Gastroesophageal sphincter (tissue), 4 donors: ENCODE measurements around the gene ATRX. TPM values are rescaled to one million over a fixed set of nuclear protein-coding genes. Genes with fewer than 3 reads are reported as not detected.
A peak's percentile ranks its signal among the peaks of the same experiment; 100 is the strongest.

Source experiments
- ATAC-seq: fragments of 150-250 bp; one replicate; pipeline ENCODE4 v1.9.1; 2016; ENCODE audit warnings: mild to moderate bottlenecking, moderate library complexity
- H3K27ac ChIP-seq, 4 donors: fragments of 200-600 bp; sonication (generic) in 3 of 4; 1 replicate in 3 of 4; 2 replicates in 1 of 4; pipeline ENCODE4 v1.5.1; 2016 to 2019
- H3K27me3 ChIP-seq: fragments of 200-600 bp; sonication (generic); one replicate; pipeline ENCODE4 v1.5.1; 2019
- H3K36me3 ChIP-seq, 2 donors: fragments of 200-600 bp; sonication (generic); one replicate each; pipeline ENCODE4 v1.5.1; 2019; ENCODE audit warnings: control low read depth in 1 of 2
- H3K4me1 ChIP-seq, 3 donors: fragments of 200-600 bp; sonication (generic); 1 replicate in 2 of 3; 2 replicates in 1 of 3; pipeline ENCODE4 v1.5.1; 2016 to 2019; ENCODE audit warnings: control low read depth in 2 of 3
- H3K4me3 ChIP-seq, 2 donors: fragments of 200-600 bp; sonication (generic); one replicate each; pipeline ENCODE4 v1.5.1; 2019; ENCODE audit warnings: mild to moderate bottlenecking in 1 of 2, moderate library complexity in 1 of 2
- H3K9me3 ChIP-seq, 3 donors: fragments of 200-600 bp; sonication (generic); one replicate each; pipeline ENCODE4 v1.5.1; 2017 to 2019; ENCODE audit warnings: control low read depth in 2 of 3
- EP300 ChIP-seq: sonication (generic); formaldehyde crosslinking; IDR thresholded peaks from one replicate; pipeline ENCODE4 v1.6.1; 2017; ENCODE audit warnings: antibody characterized with exemption, mild to moderate bottlenecking
- POLR2A ChIP-seq, 2 donors: fragments of 450-650 bp; IDR thresholded peaks; one replicate each; pipeline ENCODE4 v1.6.1; 2017; ENCODE audit warnings: antibody characterized with exemption in 2 of 2, mild to moderate bottlenecking in 2 of 2, moderate library complexity in 1 of 2
- POLR2AphosphoS5 ChIP-seq: sonication (generic); formaldehyde crosslinking; IDR thresholded peaks from one replicate; pipeline ENCODE4 v1.6.1; 2017; ENCODE audit warnings: antibody characterized with exemption
- whole genome bisulfite sequencing, 2 donors: methylation state at CpG; one replicate each; pipeline ENCODE4 v1.1.5; 2018; ENCODE audit warnings: low coverage in 1 of 2; 5-methylcytosine and 5-hydroxymethylcytosine counted together
- total RNA-seq, 4 donors: library from RNA; depleted of rRNA; stranded (reverse); fragments of >200 nt; gene quantifications; one replicate each; pipeline ENCODE4 v1.1.0, GENCODE V29; 2016
- TF ChIP-seq, protein P1 (sequence below), 4 experiments: fragments of 200-600 bp in 2 of 4; fragments of 450-650 bp in 2 of 4; sonication (generic) in 1 of 4; IDR thresholded peaks; one replicate each; pipeline ENCODE4 v1.5.1; 2017 to 2019; ENCODE audit warnings: antibody characterized with exemption in 4 of 4, mild to moderate bottlenecking in 2 of 4, moderate library complexity in 2 of 4

ATRX gene
- total RNA-seq, 4 donors from 2014 or later = 93.4 to 140 (median 117) TPM

DNA sequence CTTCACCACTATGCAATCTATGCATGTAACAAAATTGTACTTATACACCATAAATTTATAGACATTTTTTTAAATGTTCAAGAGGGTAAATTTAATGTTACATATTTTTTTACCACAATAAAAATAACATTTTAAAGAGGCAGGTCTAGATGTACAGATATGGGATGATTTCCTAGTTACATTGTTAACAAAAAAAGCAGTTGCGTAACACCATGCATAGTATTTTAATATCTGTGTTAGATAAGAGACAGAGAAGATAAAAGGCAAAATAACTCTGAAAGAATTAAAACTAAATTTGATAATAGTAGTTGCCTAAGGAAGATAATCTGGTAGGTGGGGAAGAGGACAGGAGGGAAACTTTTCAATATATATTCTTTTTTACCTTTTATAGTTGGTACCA, 9.1 kb upstream of the ATRX start:
- WGBS, 2 donors = 94 to 100% methylated on average over 1 of the region's 1 CpG
- TF ChIP-seq POLR2A (IDR thresholded peaks at IDR 0.05) = no peak
- TF ChIP-seq, protein P1, sequence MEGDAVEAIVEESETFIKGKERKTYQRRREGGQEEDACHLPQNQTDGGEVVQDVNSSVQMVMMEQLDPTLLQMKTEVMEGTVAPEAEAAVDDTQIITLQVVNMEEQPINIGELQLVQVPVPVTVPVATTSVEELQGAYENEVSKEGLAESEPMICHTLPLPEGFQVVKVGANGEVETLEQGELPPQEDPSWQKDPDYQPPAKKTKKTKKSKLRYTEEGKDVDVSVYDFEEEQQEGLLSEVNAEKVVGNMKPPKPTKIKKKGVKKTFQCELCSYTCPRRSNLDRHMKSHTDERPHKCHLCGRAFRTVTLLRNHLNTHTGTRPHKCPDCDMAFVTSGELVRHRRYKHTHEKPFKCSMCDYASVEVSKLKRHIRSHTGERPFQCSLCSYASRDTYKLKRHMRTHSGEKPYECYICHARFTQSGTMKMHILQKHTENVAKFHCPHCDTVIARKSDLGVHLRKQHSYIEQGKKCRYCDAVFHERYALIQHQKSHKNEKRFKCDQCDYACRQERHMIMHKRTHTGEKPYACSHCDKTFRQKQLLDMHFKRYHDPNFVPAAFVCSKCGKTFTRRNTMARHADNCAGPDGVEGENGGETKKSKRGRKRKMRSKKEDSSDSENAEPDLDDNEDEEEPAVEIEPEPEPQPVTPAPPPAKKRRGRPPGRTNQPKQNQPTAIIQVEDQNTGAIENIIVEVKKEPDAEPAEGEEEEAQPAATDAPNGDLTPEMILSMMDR (IDR thresholded peaks at IDR 0.05) = no peak
- no peak for TF ChIP-seq POLR2AphosphoS5
- no peak for TF ChIP-seq EP300
- H3K4me3 ChIP-seq = no peak overlapping the region
- no peaks in the 10 kb centered on the region for H3K9me3 ChIP-seq
- no peak overlapping the region for H3K27ac ChIP-seq
- H3K4me1 ChIP-seq = no peaks in the 10 kb centered on the region
- no peaks in the 10 kb centered on the region for H3K36me3 ChIP-seq
- ATAC-seq = no peak
- H3K27me3 ChIP-seq = no peaks in the 10 kb centered on the region

DNA sequence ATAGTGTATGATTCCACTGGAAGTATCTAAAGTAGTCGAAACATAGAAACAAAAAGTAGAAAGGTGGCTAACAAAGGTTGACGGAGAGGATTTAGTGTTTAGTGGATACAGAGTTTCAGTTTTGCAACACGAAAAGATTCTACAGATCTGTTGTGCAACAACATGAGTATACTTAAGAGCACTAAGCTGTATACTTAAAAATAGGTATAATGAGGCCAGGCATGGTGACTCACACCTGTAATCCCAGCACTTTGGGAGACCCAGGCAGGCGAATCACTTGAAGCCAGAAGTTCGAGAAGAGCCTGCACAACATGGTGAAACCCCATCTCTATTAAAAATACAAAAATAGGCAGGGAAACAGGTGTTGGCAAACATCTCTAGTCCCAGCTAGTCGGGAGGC, 7.9 kb upstream of the ATRX start:
- Histone ChIP-seq H3K4me3 (no peak overlapping the region), H3K27me3 (no peaks in the 10 kb centered on the region), H3K36me3 (no peaks in the 10 kb centered on the region), H3K4me1 (no peaks in the 10 kb centered on the region), H3K9me3 (no peaks in the 10 kb centered on the region), H3K27ac (no peak overlapping the region)
- WGBS, 2 donors = 80 to 85% methylated on average over 1 to 2 of the region's 6 CpGs
- no peak for ATAC-seq
- TF ChIP-seq EP300 (no peak), POLR2A (IDR thresholded peaks at IDR 0.05) (no peak), POLR2AphosphoS5 (no peak)
- TF ChIP-seq, protein P1 (IDR thresholded peaks at IDR 0.05) = no peak

DNA sequence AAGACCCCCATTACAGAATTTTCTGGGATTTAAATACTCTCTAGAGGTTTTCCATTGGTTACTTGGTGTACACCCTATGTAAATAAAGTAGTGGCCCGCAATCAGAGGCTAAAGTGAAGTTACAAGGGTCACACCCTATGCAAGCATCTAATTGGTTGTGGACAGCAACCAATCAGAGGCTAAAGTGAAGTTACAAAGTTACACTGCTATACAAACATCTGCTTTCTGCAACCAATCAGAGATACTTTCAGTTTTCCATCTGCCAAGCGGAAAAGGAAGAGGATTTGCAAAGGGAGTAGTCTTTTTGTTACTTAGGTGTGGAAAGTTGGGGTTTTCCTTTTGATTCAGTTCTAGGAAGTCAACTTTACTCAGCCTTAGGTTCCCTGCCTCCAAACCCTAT, 2.0 kb upstream of the ATRX start:
- TF ChIP-seq, protein P1 (IDR thresholded peaks at IDR 0.05) = no peak
- TF ChIP-seq POLR2A (IDR thresholded peaks at IDR 0.05) (no peak), POLR2AphosphoS5 (no peak), EP300 (no peak)
- H3K36me3 ChIP-seq = no peaks in the 10 kb centered on the region
- H3K4me1 ChIP-seq = peaks cover 0 to 25% (median 0%) of the 10 kb centered on the region in 3 donors
- no peaks in the 10 kb centered on the region for H3K9me3 ChIP-seq
- H3K4me3 ChIP-seq = peak overlapping the region in 1 of 2 donors; percentile 33
- H3K27me3 ChIP-seq = no peaks in the 10 kb centered on the region
- 57 to 60% methylated on average over 1 to 2 of the region's 2 CpGs for WGBS, 2 donors
- no peak for ATAC-seq
- H3K27ac ChIP-seq = no peak overlapping the region

DNA sequence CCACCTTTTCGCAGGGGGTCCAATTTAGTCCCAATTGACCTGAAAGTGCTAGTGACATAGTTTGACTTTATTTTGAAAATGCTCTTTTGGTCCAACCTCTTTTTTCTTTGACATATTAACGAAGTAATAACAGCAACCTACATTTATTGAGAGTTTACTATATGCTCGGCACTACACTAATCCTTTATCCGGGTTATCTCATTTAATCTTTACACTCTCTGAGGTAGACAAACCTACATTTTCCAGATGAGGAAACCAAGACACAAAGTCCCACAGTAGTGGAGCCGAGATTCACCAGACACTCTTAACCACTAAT, 307 bp upstream of the ATRX start:
- H3K4me1 ChIP-seq = peaks cover 0 to 38% (median 0%) of the 10 kb centered on the region in 3 donors
- peak overlapping the region; percentile 66 to 67 for H3K4me3 ChIP-seq
- WGBS, 2 donors = 16 to 37% methylated on average over 3 to 5 of the region's 5 CpGs
- H3K27me3 ChIP-seq = no peaks in the 10 kb centered on the region
- TF ChIP-seq, protein P1 (IDR thresholded peaks at IDR 0.05) = no peak
- no peaks in the 10 kb centered on the region for H3K36me3 ChIP-seq
- H3K9me3 ChIP-seq = no peaks in the 10 kb centered on the region
- ATAC-seq = no peak
- peak overlapping the region; percentile 74 to 90 (median 83) for H3K27ac ChIP-seq

DNA sequence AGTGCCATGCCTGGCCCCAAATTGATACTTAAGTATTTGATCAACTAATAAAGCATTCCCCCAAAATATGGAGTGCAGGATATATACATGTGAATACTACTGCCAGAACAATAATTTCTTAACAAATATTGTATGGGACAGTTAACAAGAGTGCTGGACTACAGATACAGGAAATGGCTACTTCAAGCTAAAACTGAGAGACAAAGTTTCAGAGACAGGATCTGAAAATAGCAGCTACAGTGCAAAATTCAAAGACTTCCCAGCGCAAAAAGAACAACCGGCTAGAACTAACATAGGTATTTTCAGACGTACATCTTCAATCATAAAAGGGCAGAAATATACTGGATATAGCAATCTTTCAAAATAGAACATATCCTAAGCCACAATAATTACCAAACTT, 6.3 kb downstream of the ATRX start:
- Histone ChIP-seq H3K27me3 (no peaks in the 10 kb centered on the region), H3K9me3 (no peaks in the 10 kb centered on the region), H3K4me1 (peaks cover 0 to 47% (median 0%) of the 10 kb centered on the region in 3 donors), H3K27ac (no peak overlapping the region), H3K36me3 (no peaks in the 10 kb centered on the region), H3K4me3 (no peak overlapping the region)
- 42 to 81% methylated on average over 3 of the region's 3 CpGs for WGBS, 2 donors
- no peak for ATAC-seq
- TF ChIP-seq POLR2AphosphoS5 (no peak), POLR2A (IDR thresholded peaks at IDR 0.05) (no peak), EP300 (no peak)
- TF ChIP-seq, protein P1 (IDR thresholded peaks at IDR 0.05) = no peak
